Left colon (tissue), 2 donors: Measurements from ENCODE around the gene STRN3. TPM values are rescaled to one million over a fixed set of nuclear protein-coding genes. Genes with fewer than 3 reads are reported as not detected.
"Not testable (repeated sequence)": the region's sequence is repeated elsewhere in the genome, so short reads cannot be mapped to it uniquely, and the experiment has no call there.

Source experiments
- ATAC-seq: fragments of 200-7000 bp; cut with Tn5 transposase; one replicate; pipeline ENCODE4 v1.9.1; 2020; ENCODE audit warnings: mild to moderate bottlenecking, moderate library complexity
- DNase-seq, 2 donors: peaks; one replicate each; pipeline ENCODE4 v3.0.0-alpha.2; 2020
- intact Hi-C, 2 donors: fragments of 100-400 bp; cut with DNase I in 1 of 2; cut with micrococcal nuclease in 1 of 2; formaldehyde crosslinking; loops; one replicate each; pipeline versions ENCODE4 v1.11.2 to v1.14.0; 2022; cut with DNase I, micrococcal nuclease
- total RNA-seq, 2 donors: library from RNA; stranded (reverse); fragmentation: NEBNext Ultra II Directional; extraction: Animal tissue kit (Norgen Biotek cat#: 25700); gene quantifications; one replicate each; pipeline ENCODE4 v1.2.1, GENCODE V29; 2021
- donor health status: DM: no; HTN: no; CAD: no.
- donor health status: DM: yes; HTN: yes; CAD: no.

The STRN3 gene
- total RNA-seq, 2 donors from 2014 or later: 43.3 to 48.0 TPM

- ATAC-seq: no peak
- intact Hi-C loops: no loop called here
- no peak for DNase-seq
These were observed 82.5 kb downstream of the STRN3 start for GRCh38 chr14:30943694-30944093.

- no peak for DNase-seq
- intact Hi-C loops: no loop called here
- no peak for ATAC-seq
These were observed 85.3 kb downstream of the STRN3 start for GRCh38 chr14:30940886-30941285.

GRCh38 chr14:30938617-30939016, 87.6 kb downstream of the STRN3 start:
- no peak for ATAC-seq

GRCh38 chr14:30935445-30935844, 90.7 kb downstream of the STRN3 start:
- ATAC-seq: no peak
- intact Hi-C loops: no loop called here
- no peak for DNase-seq

More at GRCh38 chr14:30938617-30939016, 87.6 kb downstream of the STRN3 start:
- no peak for DNase-seq
- intact Hi-C loops: no loop called here

- DNase-seq, intact Hi-C loops, ATAC-seq: not testable (repeated sequence)
These were observed 92.2 kb downstream of the STRN3 start for GRCh38 chr14:30933937-30934336.

GRCh38 chr14:30928462-30928861, 97.7 kb downstream of the STRN3 start:
- intact Hi-C loops: no loop called here
- ATAC-seq (no peak), DNase-seq (no peak)

- DNase-seq (no peak), ATAC-seq (no peak)
- intact Hi-C loops: no loop called here
These were observed 100.9 kb downstream of the STRN3 start for GRCh38 chr14:30925254-30925653.

- DNase-seq (no peak), ATAC-seq (no peak)
- intact Hi-C loops: no loop called here
These were observed 104.4 kb downstream of the STRN3 start for GRCh38 chr14:30921788-30922187.

GRCh38 chr14:30921305-30921704, 104.9 kb downstream of the STRN3 start:
- ATAC-seq (no peak), DNase-seq (no peak)
- intact Hi-C loops: no loop called here

GRCh38 chr14:30915596-30915995, 110.6 kb downstream of the STRN3 start:
- ATAC-seq: no peak
- intact Hi-C loops: no loop called here
- no peak for DNase-seq

- intact Hi-C loops: no loop called here
- DNase-seq (no peak), ATAC-seq (no peak)
These were observed 111.4 kb downstream of the STRN3 start for GRCh38 chr14:30914812-30915211.

GRCh38 chr14:30908826-30909225, 117.4 kb downstream of the STRN3 start:
- no peak for ATAC-seq
- no peak for DNase-seq
- intact Hi-C loops: no loop called here

- intact Hi-C loops: no loop called here
- no peak for ATAC-seq
- DNase-seq: no peak
These were observed 118.5 kb downstream of the STRN3 start for GRCh38 chr14:30907659-30908057.

GRCh38 chr14:30906752-30907658, 119.2 kb downstream of the STRN3 start:
- DNase-seq (no peak), ATAC-seq (peak; percentile 55)
- intact Hi-C loops: no loop called here

- no peak for ATAC-seq
- intact Hi-C loops: no loop called here
- DNase-seq: no peak
These were observed 122.7 kb downstream of the STRN3 start for GRCh38 chr14:30903285-30904124.

- ATAC-seq, DNase-seq, intact Hi-C loops: not testable (repeated sequence)
These were observed 129.1 kb downstream of the STRN3 start for GRCh38 chr14:30897121-30897520.

GRCh38 chr14:30896435-30896834, 129.7 kb downstream of the STRN3 start:
- ATAC-seq (no peak), DNase-seq (no peak)
- intact Hi-C loops: no loop called here

GRCh38 chr14:30894923-30895515, 131.2 kb downstream of the STRN3 start:
- DNase-seq (no peak), ATAC-seq (no peak)
- intact Hi-C loops: no loop called here

- DNase-seq (no peak), ATAC-seq (no peak)
- intact Hi-C loops: no loop called here
These were observed 132.4 kb downstream of the STRN3 start for GRCh38 chr14:30893819-30894218.

GRCh38 chr14:30889244-30889594, 137.0 kb downstream of the STRN3 start:
- DNase-seq (no peak), ATAC-seq (no peak)
- intact Hi-C loops: no loop called here
